Lower lobe of right lung (tissue), 2 donors: ENCODE measurements around the gene ZNF516. TPM values are rescaled to one million over a fixed set of nuclear protein-coding genes. Genes with fewer than 3 reads are reported as not detected.
A peak's percentile ranks its signal among the peaks of the same experiment; 100 is the strongest.

ENCODE experiments used
- ATAC-seq, 2 donors: fragments of 200-7000 bp; cut with Tn5 transposase; one replicate each; pipeline ENCODE4 v1.9.1; 2020 to 2022; ENCODE audit warnings: mild to moderate bottlenecking in 2 of 2, moderate library complexity in 2 of 2
- DNase-seq: peaks from one replicate; pipeline ENCODE4 v3.0.0-alpha.2; 2020
- H3K27ac ChIP-seq: fragments of 200-600 bp; one replicate; pipeline ENCODE4 v1.8.0; 2022
- H3K27me3 ChIP-seq: fragments of 200-600 bp; one replicate; pipeline ENCODE4 v1.8.0; 2022; ENCODE audit warnings: low read depth
- H3K36me3 ChIP-seq: fragments of 200-600 bp; one replicate; pipeline ENCODE4 v1.8.0; 2022; ENCODE audit warnings: mild to moderate bottlenecking
- H3K4me1 ChIP-seq: fragments of 200-600 bp; one replicate; pipeline ENCODE4 v1.8.0; 2022
- H3K4me3 ChIP-seq: fragments of 200-600 bp; one replicate; pipeline ENCODE4 v1.8.0; 2022; ENCODE audit warnings: mild to moderate bottlenecking
- H3K9me3 ChIP-seq: fragments of 200-600 bp; one replicate; pipeline ENCODE4 v1.8.0; 2022
- intact Hi-C: fragments of 100-400 bp; cut with DNase I; formaldehyde crosslinking; loops from one replicate; pipeline ENCODE4 v1.11.0; 2022
- total RNA-seq: library from RNA; stranded (reverse); fragmentation: NEBNext Ultra II Directional; extraction: Animal tissue kit (Norgen Biotek cat#: 25700); gene quantifications from one replicate; pipeline ENCODE4 v1.2.1, GENCODE V29; 2021
- TF ChIP-seq, protein P1 (sequence below): fragments of 200-600 bp; IDR thresholded peaks from one replicate; pipeline ENCODE4 v1.8.0; 2022; ENCODE audit warnings: antibody characterized with exemption, mild to moderate bottlenecking
- donor health status: DM: no; HTN: yes; CAD: no; lungs with severe emphysema.

Gene ZNF516
- total RNA-seq, 1 donor from 2014 or later, result 28.8 TPM

DNA sequence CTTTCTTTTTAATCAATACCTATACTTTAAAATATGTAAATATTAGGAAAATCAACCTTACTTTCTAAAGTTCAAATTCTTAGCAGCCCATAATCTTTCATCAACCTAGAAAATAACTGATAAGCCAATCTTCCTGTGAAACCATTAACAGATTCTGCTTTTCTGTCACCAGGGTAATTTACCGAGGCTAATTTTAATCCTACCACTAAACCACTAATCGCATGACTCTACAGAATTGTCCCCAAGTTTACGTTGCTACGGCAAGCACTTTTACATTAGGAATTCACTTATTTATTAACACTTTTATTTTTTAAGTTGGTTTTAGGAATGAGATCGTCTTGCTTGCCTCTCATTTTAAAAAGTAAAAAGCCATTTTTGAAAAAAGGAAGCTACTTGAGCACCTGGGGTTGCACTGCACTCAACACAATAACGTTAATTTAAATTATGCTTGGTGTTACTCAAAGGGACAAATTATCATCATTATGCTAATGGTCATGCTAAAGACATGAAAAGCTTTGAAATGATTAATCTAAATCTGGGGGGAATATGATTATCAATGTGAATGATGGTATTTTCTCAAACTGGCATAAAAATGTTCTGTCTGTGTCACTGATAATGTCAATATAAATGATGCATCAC lies 10.2 kb downstream of the ZNF516 start:
- no peaks in the 10 kb centered on the region for H3K27me3 ChIP-seq
- TF ChIP-seq, protein P1, sequence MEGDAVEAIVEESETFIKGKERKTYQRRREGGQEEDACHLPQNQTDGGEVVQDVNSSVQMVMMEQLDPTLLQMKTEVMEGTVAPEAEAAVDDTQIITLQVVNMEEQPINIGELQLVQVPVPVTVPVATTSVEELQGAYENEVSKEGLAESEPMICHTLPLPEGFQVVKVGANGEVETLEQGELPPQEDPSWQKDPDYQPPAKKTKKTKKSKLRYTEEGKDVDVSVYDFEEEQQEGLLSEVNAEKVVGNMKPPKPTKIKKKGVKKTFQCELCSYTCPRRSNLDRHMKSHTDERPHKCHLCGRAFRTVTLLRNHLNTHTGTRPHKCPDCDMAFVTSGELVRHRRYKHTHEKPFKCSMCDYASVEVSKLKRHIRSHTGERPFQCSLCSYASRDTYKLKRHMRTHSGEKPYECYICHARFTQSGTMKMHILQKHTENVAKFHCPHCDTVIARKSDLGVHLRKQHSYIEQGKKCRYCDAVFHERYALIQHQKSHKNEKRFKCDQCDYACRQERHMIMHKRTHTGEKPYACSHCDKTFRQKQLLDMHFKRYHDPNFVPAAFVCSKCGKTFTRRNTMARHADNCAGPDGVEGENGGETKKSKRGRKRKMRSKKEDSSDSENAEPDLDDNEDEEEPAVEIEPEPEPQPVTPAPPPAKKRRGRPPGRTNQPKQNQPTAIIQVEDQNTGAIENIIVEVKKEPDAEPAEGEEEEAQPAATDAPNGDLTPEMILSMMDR, result no peak
- no peak overlapping the region for H3K27ac ChIP-seq

DNA sequence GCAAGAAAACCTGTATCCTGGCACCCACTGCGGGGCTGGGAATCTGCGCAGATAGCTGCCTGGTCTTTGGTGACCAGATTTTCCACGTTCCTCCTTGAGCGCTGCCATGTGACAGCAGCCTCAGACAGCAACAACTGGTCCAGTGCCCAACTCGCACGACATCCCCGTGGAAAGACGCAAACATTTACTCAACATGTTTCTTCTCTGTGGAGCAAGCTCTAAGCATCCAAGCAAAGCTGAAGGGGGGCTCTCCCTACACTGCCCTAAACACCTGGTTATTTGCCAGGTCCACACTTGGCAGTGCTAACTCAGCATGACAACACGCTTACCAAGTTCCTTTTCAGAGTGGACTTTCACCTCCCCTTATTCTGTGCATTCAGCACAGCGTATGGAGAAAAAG lies 11.3 kb downstream of the ZNF516 start:
- ATAC-seq (peak; percentile 37 to 51), DNase-seq (no peak)
- Histone ChIP-seq H3K36me3 (no peaks in the 10 kb centered on the region), H3K27ac (no peak overlapping the region), H3K4me3 (no peak overlapping the region), H3K4me1 (peaks cover 21% of the 10 kb centered on the region), H3K9me3 (no peaks in the 10 kb centered on the region), H3K27me3 (no peaks in the 10 kb centered on the region)
- TF ChIP-seq, protein P1, result no peak
- intact Hi-C loops, result no loop called here

More for the DNA sequence above, 10.2 kb downstream of the ZNF516 start:
- ATAC-seq, result no peak
- intact Hi-C loops, result no loop called here
- Histone ChIP-seq H3K9me3 (no peaks in the 10 kb centered on the region), H3K4me1 (peaks cover 29% of the 10 kb centered on the region), H3K36me3 (no peaks in the 10 kb centered on the region), H3K4me3 (no peak overlapping the region)
- no peak for DNase-seq

DNA sequence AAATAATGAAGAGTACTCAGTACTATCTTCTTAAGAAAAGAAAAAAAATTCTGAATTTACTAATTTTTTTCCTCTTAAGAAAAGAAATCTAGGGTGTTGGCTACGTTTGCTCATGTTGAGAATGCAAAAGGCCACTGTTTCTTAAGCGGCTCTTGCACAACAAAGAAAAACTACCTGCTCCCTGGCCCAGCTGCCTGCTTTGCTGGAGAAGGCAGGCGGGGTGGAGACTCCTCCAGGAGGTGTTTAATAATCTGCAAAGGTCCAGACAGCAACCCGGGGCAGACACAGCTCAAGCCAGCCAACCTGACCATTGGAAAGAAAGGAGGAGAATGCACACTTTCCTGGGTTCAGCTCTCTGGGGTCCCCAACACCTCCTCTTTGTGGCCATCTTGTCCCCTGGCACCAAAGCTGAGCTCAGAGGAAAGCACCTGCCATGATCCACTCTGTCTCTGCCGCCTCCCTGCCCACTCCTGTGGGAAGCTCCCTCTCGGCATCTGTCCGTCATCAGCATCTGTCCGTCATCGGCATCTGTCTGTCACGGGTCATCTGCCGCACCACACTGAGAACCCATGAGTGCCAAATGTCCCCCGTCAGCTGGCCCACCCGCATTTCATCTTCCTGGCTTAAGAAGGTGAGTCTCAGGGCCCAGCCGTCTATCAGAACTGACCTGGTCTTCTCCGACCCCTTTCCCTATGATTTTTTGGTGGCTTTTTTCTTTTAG lies 11.9 kb downstream of the ZNF516 start:
- peaks cover 17% of the 10 kb centered on the region for H3K4me1 ChIP-seq
- DNase-seq (no peak), ATAC-seq (peak; percentile 74 to 80)
- no peaks in the 10 kb centered on the region for H3K9me3 ChIP-seq
- H3K36me3 ChIP-seq, result no peaks in the 10 kb centered on the region
- no peak overlapping the region for H3K4me3 ChIP-seq
- TF ChIP-seq, protein P1, result no peak
- intact Hi-C loops, result no loop called here
- no peak overlapping the region for H3K27ac ChIP-seq
- H3K27me3 ChIP-seq, result no peaks in the 10 kb centered on the region

DNA sequence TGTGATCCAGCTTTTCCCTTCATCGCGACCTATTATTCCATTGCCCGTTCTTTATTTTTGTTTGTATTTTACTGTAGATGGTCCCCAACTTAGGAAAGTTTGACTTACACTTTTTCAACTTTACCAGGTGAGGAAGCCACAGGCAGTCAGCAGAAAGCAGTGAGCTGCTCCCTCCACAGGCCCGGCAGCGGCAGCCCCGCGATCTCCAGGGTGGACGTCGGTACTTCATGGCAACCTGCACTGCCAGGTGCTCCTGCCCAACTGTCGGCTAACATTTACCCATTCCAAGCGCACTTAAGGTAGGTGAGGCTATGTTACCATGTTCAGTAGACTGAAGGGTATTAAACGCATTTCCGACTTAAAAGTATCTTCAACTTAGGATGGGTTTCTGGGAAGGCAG lies 12.8 kb downstream of the ZNF516 start:
- no peak overlapping the region for H3K4me3 ChIP-seq
- H3K27me3 ChIP-seq, result no peaks in the 10 kb centered on the region
- intact Hi-C loops, result no loop called here
- H3K27ac ChIP-seq, result no peak overlapping the region
- ATAC-seq, result no peak
- no peak for DNase-seq
- TF ChIP-seq, protein P1, result no peak
- H3K9me3 ChIP-seq, result no peaks in the 10 kb centered on the region
- H3K36me3 ChIP-seq, result no peaks in the 10 kb centered on the region
- peaks cover 20% of the 10 kb centered on the region for H3K4me1 ChIP-seq

DNA sequence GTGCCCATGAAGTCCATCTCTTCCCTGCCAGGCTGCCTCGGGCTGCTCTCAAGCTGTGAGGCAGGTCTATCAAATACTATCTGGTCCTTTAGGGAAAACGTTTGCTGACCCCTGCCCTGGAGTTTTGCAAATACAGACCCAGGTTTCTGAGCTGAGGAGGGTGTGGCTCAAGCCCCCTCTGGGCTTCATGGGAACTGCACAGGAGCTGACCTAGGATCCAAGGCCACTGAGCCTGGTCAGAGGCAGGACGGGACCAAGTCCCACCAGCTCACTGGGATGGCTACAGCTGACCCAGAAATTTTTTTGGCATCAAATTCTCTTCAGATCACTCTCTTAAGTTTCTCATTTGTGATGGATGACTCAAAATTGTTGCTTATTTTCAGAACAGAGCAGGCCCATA lies 14.1 kb downstream of the ZNF516 start:
- Histone ChIP-seq H3K27me3 (no peaks in the 10 kb centered on the region), H3K9me3 (no peaks in the 10 kb centered on the region), H3K4me3 (no peak overlapping the region), H3K36me3 (no peaks in the 10 kb centered on the region), H3K27ac (no peak overlapping the region), H3K4me1 (peaks cover 22% of the 10 kb centered on the region)
- DNase-seq, result no peak
- no peak for ATAC-seq
- intact Hi-C loops, result no loop called here
- TF ChIP-seq, protein P1, result no peak
